ENCODE data around the gene SF3B2. TPM values are rescaled to one million over a fixed set of nuclear protein-coding genes. Genes with fewer than 3 reads are reported as not detected.
A peak's percentile ranks its signal among the peaks of the same experiment; 100 is the strongest.
"Not testable (repeated sequence)": the region's sequence is repeated elsewhere in the genome, so short reads cannot be mapped to it uniquely, and the experiment has no call there.

Gene SF3B2
- total RNA-seq, 1 experiment from 2014 or later = 177 TPM

DNA sequence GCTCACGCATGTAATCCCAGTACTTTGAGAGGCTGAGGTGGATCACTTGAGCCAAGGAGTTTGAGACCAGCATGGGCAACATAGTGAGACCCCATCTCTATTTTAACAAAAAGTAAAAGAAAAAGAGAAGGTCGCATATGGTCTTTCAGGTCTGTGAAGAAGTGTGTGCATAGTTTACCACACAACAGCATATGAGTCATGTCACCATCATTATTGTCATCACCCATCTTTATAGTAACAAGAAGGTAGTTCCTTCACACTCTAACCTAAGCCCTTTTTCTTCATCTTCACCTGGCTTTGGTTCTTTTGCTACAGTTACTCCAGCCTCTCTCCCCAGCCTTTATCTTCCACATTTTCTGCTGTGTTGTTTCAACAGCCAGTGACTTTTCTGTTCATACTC lies 57.1 kb downstream of the SF3B2 start:
- no peak for DNase-seq (ENCODE audit: low spot score)

DNA sequence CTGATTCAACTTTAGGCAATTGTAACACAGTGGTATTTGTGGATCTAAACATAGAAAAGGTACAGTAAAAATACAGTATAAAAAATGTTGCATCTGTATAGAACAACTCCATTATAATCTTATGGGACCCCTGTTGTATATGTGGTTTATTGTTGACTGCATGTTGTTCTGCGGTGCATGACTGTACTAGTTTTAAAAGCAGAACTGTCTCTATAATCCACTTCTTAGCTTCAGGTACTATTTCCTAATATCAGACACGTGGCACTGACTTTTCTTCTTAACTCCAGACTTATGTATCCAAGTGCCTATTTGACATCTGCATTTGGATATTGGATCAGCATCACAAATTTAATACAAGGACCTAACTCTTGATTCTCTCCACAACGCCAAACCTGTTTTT lies 59.0 kb downstream of the SF3B2 start:
- DNase-seq (ENCODE audit: low spot score) = no peak

DNA sequence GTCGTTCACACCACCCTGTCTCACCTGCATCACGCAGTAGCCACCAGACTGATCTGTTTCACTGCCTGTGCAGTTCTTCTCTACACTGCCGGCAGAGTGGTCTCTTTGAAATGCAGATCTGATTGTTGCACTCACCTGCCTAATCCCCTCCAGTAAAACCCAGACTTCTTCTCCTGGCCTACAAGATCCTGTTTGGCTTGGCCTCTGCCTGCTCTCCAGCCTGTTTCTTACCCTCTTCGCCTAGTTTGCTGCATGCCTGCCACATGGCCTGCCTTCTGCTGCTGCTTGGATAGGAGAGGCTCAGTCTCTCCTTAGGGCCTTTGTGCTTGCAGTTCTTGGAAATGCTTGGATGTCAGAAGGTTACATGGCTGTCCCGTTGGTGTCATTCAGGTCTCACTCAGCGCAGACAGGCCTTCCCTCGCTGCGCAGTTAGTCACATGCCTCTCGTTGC lies 59.9 kb downstream of the SF3B2 start:
- DNase-seq (ENCODE audit: low spot score) = no peak

DNA sequence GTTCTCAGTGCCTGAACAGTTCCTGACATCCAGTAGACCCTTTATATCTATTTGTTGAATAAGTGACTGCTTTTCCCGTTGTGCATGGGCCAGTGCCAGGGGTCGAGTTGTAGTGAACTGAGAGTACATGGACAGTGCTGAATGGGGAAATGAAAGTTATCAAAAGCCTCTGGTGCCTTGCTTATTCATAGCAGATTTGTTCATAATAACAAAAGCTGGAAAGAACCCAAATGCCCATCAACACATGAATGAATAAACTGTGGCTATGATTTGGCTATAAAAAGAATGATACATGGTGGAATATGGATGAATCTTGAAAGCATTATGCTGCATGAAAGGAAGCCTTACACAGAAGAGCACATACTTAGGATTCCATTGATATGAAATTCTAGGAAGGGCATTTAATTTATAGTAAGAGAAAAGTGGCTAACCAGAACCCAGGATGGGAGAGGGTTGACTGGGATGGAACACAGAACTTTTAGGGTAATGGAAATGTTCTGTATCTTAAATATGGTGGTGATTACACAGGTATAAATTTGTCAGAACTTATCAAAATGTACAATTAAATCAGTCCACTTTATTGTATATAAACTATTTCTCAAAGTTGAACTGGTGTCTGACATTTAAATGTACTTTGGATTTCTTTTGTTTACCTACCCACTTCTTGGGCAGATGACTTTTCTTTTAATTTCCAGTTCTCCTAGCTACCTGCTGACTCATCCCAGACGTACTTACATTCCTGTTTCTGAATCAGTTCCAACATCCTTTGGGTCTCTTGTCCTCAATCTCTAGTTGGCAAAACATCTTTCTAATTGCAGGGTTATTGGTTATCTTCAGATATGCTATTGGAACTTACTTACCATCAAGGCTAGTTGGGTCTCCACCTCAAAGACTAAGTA lies 60.7 kb downstream of the SF3B2 start:
- DNase-seq (ENCODE audit: low spot score) = peak; percentile 76

DNA sequence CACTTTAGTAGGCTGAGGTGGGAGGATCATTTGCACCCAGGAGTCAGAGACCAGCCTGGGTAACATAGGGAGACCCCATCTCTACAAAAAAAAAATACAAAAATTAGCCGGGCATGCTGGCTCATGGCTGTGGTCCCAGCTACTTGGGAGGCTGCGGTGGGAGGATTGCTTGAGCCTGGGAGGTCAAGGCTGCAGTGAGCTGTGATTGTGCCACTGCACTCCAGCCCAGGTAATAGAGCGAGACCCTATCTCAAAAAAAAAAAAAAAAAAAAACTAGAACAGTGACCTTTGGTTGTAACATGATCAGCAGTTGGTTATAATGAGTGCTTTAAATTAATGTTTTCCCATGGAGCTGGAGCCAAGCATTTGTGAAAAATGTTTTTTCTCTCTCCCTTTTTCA lies 62.8 kb downstream of the SF3B2 start:
- not testable (repeated sequence) for DNase-seq (ENCODE audit: low spot score)

DNA sequence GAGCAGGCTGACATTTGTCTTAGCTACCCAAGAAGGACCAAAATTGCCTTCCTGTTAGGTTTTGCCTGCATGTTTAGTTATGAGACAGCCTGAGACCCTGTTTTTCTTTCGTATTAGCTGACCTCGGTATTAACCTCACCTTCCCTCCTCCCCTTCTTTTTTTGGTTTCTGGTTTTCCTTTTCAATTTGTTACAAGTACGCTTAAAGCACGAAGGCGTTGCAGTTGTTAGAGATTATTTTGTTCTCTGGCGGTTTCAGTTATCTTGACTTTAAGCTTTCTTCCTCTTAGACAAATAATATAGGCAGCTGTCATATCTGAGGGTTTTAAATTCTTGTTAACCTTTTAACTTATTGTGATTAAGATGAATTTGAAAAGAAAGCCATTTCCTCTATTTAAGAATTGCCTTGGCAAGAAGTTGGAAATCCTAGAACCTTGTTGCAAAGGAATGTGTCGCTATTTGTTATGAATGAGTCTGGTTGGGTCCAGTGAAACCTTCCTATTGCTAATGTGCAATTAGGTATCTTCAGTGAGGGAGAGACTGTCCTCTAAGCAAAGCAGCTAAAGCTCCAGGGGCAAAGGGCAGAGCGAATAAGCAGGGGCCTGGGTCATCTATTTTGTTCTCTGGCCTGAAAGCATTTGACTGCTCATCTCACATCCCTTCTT lies 63.6 kb downstream of the SF3B2 start:
- no peak for DNase-seq (ENCODE audit: low spot score)

DNA sequence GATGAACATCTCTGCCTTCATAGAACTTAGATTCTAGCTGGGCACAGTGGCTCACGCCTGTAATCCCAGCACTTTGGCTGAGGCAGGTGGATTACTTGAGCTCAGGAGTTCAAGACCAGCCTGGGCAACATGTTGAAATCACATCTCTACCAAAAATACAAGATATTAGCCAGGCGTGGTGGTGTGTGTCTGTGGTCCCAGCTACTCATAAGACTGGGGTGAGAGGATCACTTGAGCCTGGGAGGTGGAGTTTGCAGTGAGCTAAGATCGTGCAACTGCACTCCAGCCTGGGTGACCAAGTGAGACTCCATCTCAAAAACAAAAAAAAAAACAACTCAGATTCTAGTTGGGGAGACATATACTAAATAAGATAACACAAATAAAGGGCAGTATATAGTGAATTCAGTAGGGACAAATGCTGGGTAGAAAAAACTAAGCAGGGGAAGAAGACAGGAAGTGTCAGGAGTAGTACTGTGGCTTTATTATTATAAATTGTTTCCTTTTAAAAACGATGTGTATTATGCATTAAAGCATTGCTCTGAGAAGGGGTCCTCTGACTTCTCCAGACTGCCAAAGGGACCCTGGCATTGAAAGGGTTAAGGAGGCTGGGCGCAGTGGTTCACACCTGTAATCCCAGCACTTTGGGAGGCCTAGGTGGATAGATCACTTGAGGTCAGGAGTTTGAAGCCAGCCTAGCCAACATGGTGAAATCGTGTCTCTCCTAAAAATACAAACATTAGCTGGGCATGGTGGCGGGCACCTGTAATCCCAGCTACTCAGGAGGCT lies 64.6 kb downstream of the SF3B2 start:
- no peak for DNase-seq (ENCODE audit: low spot score)

DNA sequence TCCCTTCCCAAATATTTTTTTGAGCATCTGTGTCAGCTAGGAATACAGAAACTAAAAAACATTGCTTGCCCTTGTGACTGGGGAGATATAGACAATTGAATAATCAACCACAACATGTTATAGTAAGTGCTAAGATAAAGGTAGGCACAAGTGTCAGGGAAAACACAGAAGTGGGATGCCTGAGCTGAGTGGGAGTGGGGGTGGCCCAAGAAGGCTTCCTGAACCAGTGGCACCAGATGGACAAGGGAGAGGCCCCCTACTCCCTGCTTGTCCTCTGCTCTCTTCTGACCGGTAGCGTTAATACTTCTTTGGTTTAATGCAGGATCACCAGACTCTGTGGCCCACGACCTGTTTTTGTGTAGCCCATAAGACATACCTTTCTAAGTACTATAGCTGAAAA lies 66.7 kb downstream of the SF3B2 start:
- no peak for DNase-seq (ENCODE audit: low spot score)

Other genes with a start within 250 kb of the SF3B2 start
- gene SNX32, start 218.4 kb upstream of the SF3B2 start, total RNA-seq (2014; rRNA removed; shearing (Covaris generic)) = not detected in 2 replicates
- 1,263 and 1,396 TPM in 2 replicates for gene CFL1, start 194.2 kb upstream of the SF3B2 start, total RNA-seq (2014; rRNA removed; shearing (Covaris generic))
- 27.1 and 35.3 TPM in 2 replicates for gene MUS81, start 191.9 kb upstream of the SF3B2 start, total RNA-seq (2014; rRNA removed; shearing (Covaris generic))
- gene EFEMP2, start 179.6 kb upstream of the SF3B2 start, total RNA-seq (2014; rRNA removed; shearing (Covaris generic)) = 48.5 and 56.8 TPM in 2 replicates
- 0.79 and 1.8 TPM in 2 replicates for gene CTSW, start 172.5 kb upstream of the SF3B2 start, total RNA-seq (2014; rRNA removed; shearing (Covaris generic))
- 131 and 171 TPM in 2 replicates for gene FIBP, start 163.9 kb upstream of the SF3B2 start, total RNA-seq (2014; rRNA removed; shearing (Covaris generic))
- gene CCDC85B, start 161.7 kb upstream of the SF3B2 start, total RNA-seq (2014; rRNA removed; shearing (Covaris generic)) = 27.3 and 28.0 TPM in 2 replicates
- 71.3 and 109 TPM in 2 replicates for gene FOSL1, start 152.0 kb upstream of the SF3B2 start, total RNA-seq (2014; rRNA removed; shearing (Covaris generic))
- 22.2 and 27.3 TPM in 2 replicates for gene C11orf68, start 133.3 kb upstream of the SF3B2 start, total RNA-seq (2014; rRNA removed; shearing (Covaris generic))
- gene DRAP1, start 132.9 kb upstream of the SF3B2 start, total RNA-seq (2014; rRNA removed; shearing (Covaris generic)) = 259 and 262 TPM in 2 replicates
- not detected in 2 replicates for gene TSGA10IP, start 106.9 kb upstream of the SF3B2 start, total RNA-seq (2014; rRNA removed; shearing (Covaris generic))
- gene SART1, start 90.6 kb upstream of the SF3B2 start, total RNA-seq (2014; rRNA removed; shearing (Covaris generic)) = 35.8 and 54.8 TPM in 2 replicates
- gene EIF1AD, start 50.2 kb upstream of the SF3B2 start, total RNA-seq (2014; rRNA removed; shearing (Covaris generic)) = 45.6 and 54.5 TPM in 2 replicates
- gene BANF1, start 49.9 kb upstream of the SF3B2 start, total RNA-seq (2014; rRNA removed; shearing (Covaris generic)) = 53.2 and 72.3 TPM in 2 replicates
- gene CST6, start 40.4 kb upstream of the SF3B2 start, total RNA-seq (2014; rRNA removed; shearing (Covaris generic)) = not detected in 2 replicates
- 0.29 and 0.41 TPM in 2 replicates for gene CATSPER1, start 25.9 kb upstream of the SF3B2 start, total RNA-seq (2014; rRNA removed; shearing (Covaris generic))
- gene GAL3ST3, start 3.2 kb upstream of the SF3B2 start, total RNA-seq (2014; rRNA removed; shearing (Covaris generic)) = not detected in 2 replicates
- gene PACS1, start 17.9 kb downstream of the SF3B2 start, total RNA-seq (2014; rRNA removed; shearing (Covaris generic)) = 15.1 and 18.0 TPM in 2 replicates
- 21.4 and 28.2 TPM in 2 replicates for gene KLC2, start 205.3 kb downstream of the SF3B2 start, total RNA-seq (2014; rRNA removed; shearing (Covaris generic))
- 132 and 133 TPM in 2 replicates for gene RAB1B, start 216.3 kb downstream of the SF3B2 start, total RNA-seq (2014; rRNA removed; shearing (Covaris generic))
- 0.72 and 1.9 TPM in 2 replicates for gene CNIH2, start 225.8 kb downstream of the SF3B2 start, total RNA-seq (2014; rRNA removed; shearing (Covaris generic))
- gene YIF1A, start 236.8 kb downstream of the SF3B2 start, total RNA-seq (2014; rRNA removed; shearing (Covaris generic)) = 86.1 and 109 TPM in 2 replicates
- 0.05 TPM in 1 of 2 replicates, not detected in the other for gene TMEM151A, start 239.5 kb downstream of the SF3B2 start, total RNA-seq (2014; rRNA removed; shearing (Covaris generic))